HG03342 (cell line): ENCODE results near the gene HNRNPA2B1.
"Not testable (repeated sequence)": the region's sequence is repeated elsewhere in the genome, so short reads cannot be mapped to it uniquely, and the experiment has no call there.

ENCODE experiments used
- ATAC-seq: cut with Tn5 transposase; IDR thresholded peaks from one replicate; pipeline ENCODE4 v1.9.1; 2021; ENCODE audit warnings: mild to moderate bottlenecking, moderate library complexity; ENCODE audit not compliant: unreplicated experiment

The HNRNPA2B1 gene

DNA sequence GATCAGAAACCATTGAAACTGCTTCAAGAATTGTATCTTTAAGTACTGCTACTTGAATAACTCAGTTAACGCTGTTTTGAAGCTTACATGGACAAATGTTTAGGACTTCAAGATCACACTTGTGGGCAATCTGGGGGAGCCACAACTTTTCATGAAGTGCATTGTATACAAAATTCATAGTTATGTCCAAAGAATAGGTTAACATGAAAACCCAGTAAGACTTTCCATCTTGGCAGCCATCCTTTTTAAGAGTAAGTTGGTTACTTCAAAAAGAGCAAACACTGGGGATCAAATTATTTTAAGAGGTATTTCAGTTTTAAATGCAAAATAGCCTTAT, 14.7 kb downstream of the HNRNPA2B1 start:
- no peak for ATAC-seq

- ATAC-seq, result no peak
These were observed 15.3 kb downstream of the HNRNPA2B1 start for GRCh38 chr7:26185131-26185843.

DNA sequence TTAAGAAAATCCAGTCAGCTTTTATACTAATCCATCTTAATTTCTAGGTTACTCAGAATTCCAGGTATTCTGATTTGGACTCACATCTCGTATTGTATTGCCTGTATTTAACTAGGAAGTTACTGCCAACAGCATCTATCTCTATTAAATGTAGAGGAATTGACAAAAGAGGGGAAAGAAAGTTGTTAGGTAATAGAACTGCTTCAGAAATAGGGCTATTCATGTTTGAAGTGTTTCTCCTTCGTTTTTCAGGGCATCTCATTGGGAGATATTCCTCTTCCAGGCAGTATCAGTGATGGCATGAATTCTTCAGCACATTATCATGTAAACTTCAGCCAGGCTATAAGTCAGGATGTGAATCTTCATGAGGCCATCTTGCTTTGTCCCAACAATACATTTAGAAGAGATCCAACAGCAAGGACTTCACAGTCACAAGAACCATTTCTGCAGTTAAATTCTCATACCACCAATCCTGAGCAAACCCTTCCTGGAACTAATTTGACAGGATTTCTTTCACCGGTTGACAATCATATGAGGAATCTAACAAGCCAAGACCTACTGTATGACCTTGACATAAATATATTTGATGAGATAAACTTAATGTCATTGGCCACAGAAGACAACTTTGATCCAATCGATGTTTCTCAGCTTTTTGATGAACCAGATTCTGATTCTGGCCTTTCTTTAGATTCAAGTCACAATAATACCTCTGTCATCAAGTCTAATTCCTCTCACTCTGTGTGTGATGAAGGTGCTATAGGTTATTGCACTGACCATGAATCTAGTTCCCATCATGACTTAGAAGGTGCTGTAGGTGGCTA, 16.1 kb downstream of the HNRNPA2B1 start:
- not testable (repeated sequence) for ATAC-seq

- ATAC-seq, result no peak
These were observed 16.8 kb downstream of the HNRNPA2B1 start for GRCh38 chr7:26183545-26184280.

GRCh38 chr7:26182706-26183105, 17.8 kb downstream of the HNRNPA2B1 start:
- no peak for ATAC-seq

- no peak for ATAC-seq
These were observed 18.3 kb downstream of the HNRNPA2B1 start for GRCh38 chr7:26182283-26182682.

DNA sequence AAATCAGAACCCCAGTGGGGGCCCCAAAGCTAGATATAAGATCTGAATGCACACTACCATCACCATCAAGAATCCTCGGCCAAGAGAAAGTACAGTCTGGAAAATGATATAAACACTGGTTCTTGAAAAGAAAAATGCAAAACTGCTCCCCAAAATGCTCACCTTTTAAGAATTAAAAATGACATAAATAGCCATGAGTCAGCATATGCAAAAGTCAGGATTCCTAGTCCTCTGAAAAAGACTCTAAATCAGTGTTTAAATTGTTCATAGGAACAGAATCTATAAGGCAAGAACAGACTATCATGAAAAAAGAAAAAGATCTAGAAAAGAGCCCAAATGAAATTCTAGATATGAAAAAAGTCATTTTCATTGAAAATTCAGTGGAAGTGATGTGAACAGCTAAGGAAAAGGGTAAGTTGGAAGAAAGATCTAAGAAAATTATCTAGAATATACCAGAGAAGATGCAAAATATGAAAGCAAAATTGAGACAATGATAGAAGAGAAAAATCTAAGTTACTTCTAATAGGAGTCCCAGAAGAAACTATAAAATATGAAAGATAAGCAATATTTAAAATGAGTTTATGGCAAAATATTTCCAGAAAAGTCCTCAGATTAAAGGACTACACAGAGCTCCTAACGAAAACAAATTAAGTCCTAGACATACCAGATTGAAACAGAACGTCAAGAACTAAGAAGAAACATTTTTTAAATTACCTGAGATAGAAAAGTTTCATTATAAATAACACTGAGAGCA, 18.9 kb downstream of the HNRNPA2B1 start:
- no peak for ATAC-seq

- no peak for ATAC-seq
These were observed 19.8 kb downstream of the HNRNPA2B1 start for GRCh38 chr7:26180792-26181198.

GRCh38 chr7:26179826-26180497, 20.6 kb downstream of the HNRNPA2B1 start:
- ATAC-seq, result no peak

DNA sequence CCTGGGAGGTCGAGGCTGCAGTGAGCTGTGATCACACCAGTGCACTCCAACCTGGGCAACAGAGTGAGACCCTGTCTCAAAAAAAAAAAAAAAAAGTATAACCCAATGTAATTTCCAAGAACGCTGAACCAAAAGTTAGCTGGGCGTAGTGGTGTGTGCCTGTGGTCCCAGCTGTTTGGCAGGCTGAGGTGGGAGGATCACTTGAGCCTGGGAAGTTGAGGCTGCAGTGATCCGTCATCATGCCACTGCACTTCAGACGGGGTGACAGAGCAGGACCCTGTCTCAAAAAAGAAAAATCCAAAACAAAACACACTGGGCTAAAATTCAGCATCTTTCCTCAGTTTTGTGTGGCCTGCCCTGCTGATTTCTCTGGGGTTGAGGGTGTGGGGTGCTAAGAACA, 21.1 kb downstream of the HNRNPA2B1 start:
- ATAC-seq, result no peak

GRCh38 chr7:26178272-26178960, 22.1 kb downstream of the HNRNPA2B1 start:
- ATAC-seq, result no peak

GRCh38 chr7:26177269-26177668, 23.3 kb downstream of the HNRNPA2B1 start:
- not testable (repeated sequence) for ATAC-seq

GRCh38 chr7:26176696-26177095, 23.9 kb downstream of the HNRNPA2B1 start:
- not testable (repeated sequence) for ATAC-seq

GRCh38 chr7:26175903-26176302, 24.6 kb downstream of the HNRNPA2B1 start:
- not testable (repeated sequence) for ATAC-seq

DNA sequence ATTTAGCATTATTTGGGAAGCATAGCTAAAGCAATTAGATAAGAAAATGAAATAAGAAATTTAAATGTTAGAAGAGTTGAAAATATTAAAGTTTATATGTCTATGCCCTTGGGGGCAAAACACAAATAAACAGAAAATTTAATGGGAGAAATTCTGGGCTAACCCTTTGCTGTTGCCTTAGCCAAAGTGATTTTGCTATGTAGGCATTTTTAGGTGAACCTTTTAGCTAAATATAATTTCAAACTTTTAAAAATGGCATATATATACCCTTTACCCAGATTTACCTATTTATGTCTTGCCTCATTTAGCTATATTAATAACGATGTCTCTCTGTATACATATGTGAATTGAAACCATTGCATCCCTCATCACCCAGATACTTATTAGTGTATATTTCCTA, 28.5 kb downstream of the HNRNPA2B1 start:
- ATAC-seq, result no peak

DNA sequence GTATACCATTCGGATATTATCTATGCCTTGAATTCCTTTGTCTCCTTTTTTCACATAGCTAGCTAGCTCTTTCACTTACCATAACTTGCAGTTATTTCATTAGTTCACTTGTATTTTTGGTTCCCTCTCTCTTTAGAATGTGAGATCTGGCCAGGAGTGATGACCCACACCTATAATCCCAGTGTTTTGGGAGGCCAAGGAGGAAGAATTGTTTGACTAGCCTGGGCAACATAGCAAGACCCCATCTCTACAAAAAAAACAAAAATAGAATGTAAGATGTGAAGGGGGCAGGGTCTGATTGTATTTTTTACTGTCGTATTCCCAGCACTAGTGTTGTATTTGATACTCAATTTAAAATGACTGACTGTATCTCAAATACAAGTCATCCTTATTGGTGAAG, 28.9 kb downstream of the HNRNPA2B1 start:
- no peak for ATAC-seq

GRCh38 chr7:26170663-26171062, 29.9 kb downstream of the HNRNPA2B1 start:
- ATAC-seq, result no peak

DNA sequence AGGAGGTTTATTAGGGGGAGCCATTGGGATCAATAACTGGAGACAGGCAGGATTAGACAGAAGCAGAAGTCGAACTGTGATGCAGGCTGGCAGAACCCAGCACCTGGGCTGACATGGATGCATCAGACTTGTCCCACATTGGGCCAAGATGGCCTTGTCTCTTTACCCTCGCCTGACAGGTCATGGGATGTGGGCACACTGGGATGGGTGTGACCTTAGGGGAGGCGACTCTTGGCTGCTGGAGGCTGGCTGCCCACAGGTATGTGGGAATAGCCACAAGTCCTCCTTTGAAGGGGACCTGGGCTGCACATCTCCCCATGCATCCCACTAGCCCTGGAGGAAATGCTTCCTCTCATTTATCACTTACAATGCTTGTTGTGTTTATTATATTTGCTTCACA, 31.3 kb downstream of the HNRNPA2B1 start:
- no peak for ATAC-seq

GRCh38 chr7:26168458-26169023, 32.0 kb downstream of the HNRNPA2B1 start:
- ATAC-seq, result no peak
